Smooth muscle cell (in vitro differentiated cells): Measurements from ENCODE around the gene CDS2. TPM values are rescaled to one million over a fixed set of nuclear protein-coding genes. Genes with fewer than 3 reads are reported as not detected.

Source experiments
- DNase-seq: peaks from one replicate; lab custom pipeline; 2025; ENCODE audit not compliant: unreplicated experiment; lab: John Stamatoyannopoulos, UW
- H2AFZ ChIP-seq: fragments of 200-600 bp; sonication (generic); 2 replicates; pipeline ENCODE4 v1.6.0; 2016; ENCODE audit warnings: antibody characterized with exemption, low read depth, mild to moderate bottlenecking
- H3F3A ChIP-seq: fragments of 200-600 bp; sonication (generic); 2 replicates; pipeline ENCODE4 v1.6.0; 2017; ENCODE audit warnings: antibody characterized with exemption, low read depth
- H3K27ac ChIP-seq: fragments of 200-600 bp; sonication (generic); 2 replicates; pipeline ENCODE4 v1.5.1; 2016; ENCODE audit warnings: low read depth, mild to moderate bottlenecking
- H3K27me3 ChIP-seq: fragments of 200-600 bp; sonication (generic); 2 replicates; pipeline ENCODE4 v1.6.1; 2016; ENCODE audit warnings: low read depth, mild to moderate bottlenecking
- H3K36me3 ChIP-seq: fragments of 200-600 bp; sonication (generic); 2 replicates; pipeline ENCODE4 v1.5.1; 2016; ENCODE audit warnings: low read depth
- H3K4me1 ChIP-seq: fragments of 200-600 bp; sonication (generic); 2 replicates; pipeline ENCODE4 v1.5.1; 2016; ENCODE audit warnings: low read depth
- H3K4me2 ChIP-seq: fragments of 200-600 bp; sonication (generic); 2 replicates; pipeline ENCODE4 v1.6.0; 2016; ENCODE audit warnings: mild to moderate bottlenecking
- H3K4me3 ChIP-seq: fragments of 200-600 bp; sonication (generic); 2 replicates; pipeline ENCODE4 v1.5.1; 2016; ENCODE audit warnings: mild to moderate bottlenecking
- H3K79me2 ChIP-seq: fragments of 200-600 bp; sonication (generic); 2 replicates; pipeline ENCODE4 v1.6.0; 2016; ENCODE audit warnings: low read depth, mild to moderate bottlenecking
- H3K9ac ChIP-seq: fragments of 200-600 bp; sonication (generic); 2 replicates; pipeline ENCODE4 v1.6.0; 2016; ENCODE audit warnings: low read depth
- H3K9me3 ChIP-seq: fragments of 200-600 bp; sonication (generic); replicated peaks from 2 replicates; pipeline ENCODE4 v1.5.1; 2016; ENCODE audit warnings: low read depth
- H4K20me1 ChIP-seq: fragments of 200-600 bp; sonication (generic); 2 replicates; pipeline ENCODE4 v1.6.0; 2016; ENCODE audit warnings: low read depth
- WGBS: methylation state at CpG from one replicate; pipeline ENCODE4 v1.1.7; 2016; ENCODE audit warnings: low lambda C conversion rate; 5-methylcytosine and 5-hydroxymethylcytosine counted together
- polyA plus RNA-seq: library from polyadenylated mRNA; unstranded; fragments of >200 nt; fragmentation: Nextera tagmentation; extraction: Ambion mirVana; gene quantifications from 2 replicates; pipeline ENCODE4 v1.2.1, GENCODE V29; 2016
- total RNA-seq: library from RNA; depleted of rRNA; stranded (reverse); fragments of >200 nt; gene quantifications from 2 replicates; pipeline ENCODE4 v1.2.3, GENCODE V29; 2014
- TF ChIP-seq, protein P1 (sequence below): fragments of 200-600 bp; sonication (generic); IDR thresholded peaks from 2 replicates; pipeline ENCODE4 v1.5.1; 2017; ENCODE audit warnings: borderline replicate concordance, mild to moderate bottlenecking, antibody characterized with exemption; ENCODE audit not compliant: insufficient read depth, poor library complexity, severe bottlenecking

CDS2 gene
- total and polyA plus RNA-seq, 2 experiments from 2014 or later, result 24.9 to 25.9 TPM

DNA sequence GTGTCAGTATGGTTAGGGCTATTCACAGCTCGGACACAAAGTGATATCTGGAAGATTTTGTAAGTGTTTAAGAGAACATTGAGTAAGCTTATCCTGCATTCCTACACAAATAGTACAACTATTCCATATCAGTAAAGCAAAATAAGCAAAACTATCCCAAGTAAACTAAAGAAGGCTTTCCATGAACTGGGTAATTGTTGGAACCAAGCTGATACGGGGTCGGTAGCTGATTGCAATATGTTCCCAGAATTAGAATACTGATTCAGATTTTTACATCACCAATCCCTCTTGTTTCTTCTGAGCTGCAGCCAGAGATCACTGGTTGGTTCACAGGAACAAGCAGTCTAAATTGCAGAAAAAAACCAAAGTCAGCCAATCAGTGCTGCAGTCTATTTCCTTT is 54.1 kb downstream of the CDS2 start:
- Histone ChIP-seq H2AFZ (no peak overlapping the region), H3K27me3 (no peaks in the 10 kb centered on the region), H3K79me2 (no peaks in the 10 kb centered on the region), H3K9ac (no peak overlapping the region), H3K27ac (peak overlapping the region; percentile 11), H3K36me3 (no peaks in the 10 kb centered on the region), H3K9me3 (no peaks in the 10 kb centered on the region), H4K20me1 (no peaks in the 10 kb centered on the region), H3K4me1 (no peaks in the 10 kb centered on the region), H3K4me2 (no peak overlapping the region), H3K4me3 (no peak overlapping the region), H3F3A (no peaks in the 10 kb centered on the region)
- 67% methylated on average over 3 of the region's 3 CpGs for WGBS
- DNase-seq, result no peak
- TF ChIP-seq, protein P1, sequence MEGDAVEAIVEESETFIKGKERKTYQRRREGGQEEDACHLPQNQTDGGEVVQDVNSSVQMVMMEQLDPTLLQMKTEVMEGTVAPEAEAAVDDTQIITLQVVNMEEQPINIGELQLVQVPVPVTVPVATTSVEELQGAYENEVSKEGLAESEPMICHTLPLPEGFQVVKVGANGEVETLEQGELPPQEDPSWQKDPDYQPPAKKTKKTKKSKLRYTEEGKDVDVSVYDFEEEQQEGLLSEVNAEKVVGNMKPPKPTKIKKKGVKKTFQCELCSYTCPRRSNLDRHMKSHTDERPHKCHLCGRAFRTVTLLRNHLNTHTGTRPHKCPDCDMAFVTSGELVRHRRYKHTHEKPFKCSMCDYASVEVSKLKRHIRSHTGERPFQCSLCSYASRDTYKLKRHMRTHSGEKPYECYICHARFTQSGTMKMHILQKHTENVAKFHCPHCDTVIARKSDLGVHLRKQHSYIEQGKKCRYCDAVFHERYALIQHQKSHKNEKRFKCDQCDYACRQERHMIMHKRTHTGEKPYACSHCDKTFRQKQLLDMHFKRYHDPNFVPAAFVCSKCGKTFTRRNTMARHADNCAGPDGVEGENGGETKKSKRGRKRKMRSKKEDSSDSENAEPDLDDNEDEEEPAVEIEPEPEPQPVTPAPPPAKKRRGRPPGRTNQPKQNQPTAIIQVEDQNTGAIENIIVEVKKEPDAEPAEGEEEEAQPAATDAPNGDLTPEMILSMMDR, result no peak

- Histone ChIP-seq H4K20me1 (no peaks in the 10 kb centered on the region), H3K4me1 (no peaks in the 10 kb centered on the region), H3K9ac (no peak overlapping the region), H3K4me3 (no peak overlapping the region), H3K36me3 (no peaks in the 10 kb centered on the region), H2AFZ (no peak overlapping the region), H3K27ac (no peak overlapping the region), H3K27me3 (no peaks in the 10 kb centered on the region), H3F3A (no peaks in the 10 kb centered on the region), H3K9me3 (no peaks in the 10 kb centered on the region), H3K79me2 (no peaks in the 10 kb centered on the region), H3K4me2 (no peak overlapping the region)
- TF ChIP-seq, protein P1, result no peak
- whole genome bisulfite sequencing, result 96% methylated on average over 2 of the region's 2 CpGs
- DNase-seq, result no peak
These were observed 54.7 kb downstream of the CDS2 start for GRCh38 chr20:5181492-5181891.

DNA sequence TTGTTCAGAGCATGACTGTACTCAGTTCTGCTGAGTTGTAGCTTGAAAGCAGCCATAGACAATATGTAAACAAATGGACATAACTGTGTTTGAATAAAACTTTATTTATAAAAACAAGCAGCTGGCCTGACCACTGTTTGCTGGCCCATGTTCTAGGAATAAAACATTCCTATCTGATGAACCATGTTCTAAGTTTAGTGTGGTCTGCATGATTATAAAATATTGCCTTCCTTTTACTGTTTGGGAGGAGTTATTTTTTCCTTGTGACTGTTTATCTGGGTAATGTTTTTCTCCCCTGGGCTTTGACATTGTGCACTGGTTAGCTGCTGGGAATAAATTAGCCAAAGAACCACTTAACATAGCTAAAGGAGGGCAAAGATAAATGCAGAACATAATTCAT is 55.1 kb downstream of the CDS2 start:
- H3F3A ChIP-seq, result no peaks in the 10 kb centered on the region
- TF ChIP-seq, protein P1, result no peak
- no peak overlapping the region for H3K27ac ChIP-seq
- no peaks in the 10 kb centered on the region for H3K4me1 ChIP-seq
- H3K9ac ChIP-seq, result no peak overlapping the region
- no peak overlapping the region for H3K4me3 ChIP-seq
- no peaks in the 10 kb centered on the region for H3K9me3 ChIP-seq
- no peaks in the 10 kb centered on the region for H4K20me1 ChIP-seq
- no peaks in the 10 kb centered on the region for H3K36me3 ChIP-seq
- no peaks in the 10 kb centered on the region for H3K79me2 ChIP-seq
- H2AFZ ChIP-seq, result no peak overlapping the region
- no peak overlapping the region for H3K4me2 ChIP-seq
- no peaks in the 10 kb centered on the region for H3K27me3 ChIP-seq
- no peak for DNase-seq

DNA sequence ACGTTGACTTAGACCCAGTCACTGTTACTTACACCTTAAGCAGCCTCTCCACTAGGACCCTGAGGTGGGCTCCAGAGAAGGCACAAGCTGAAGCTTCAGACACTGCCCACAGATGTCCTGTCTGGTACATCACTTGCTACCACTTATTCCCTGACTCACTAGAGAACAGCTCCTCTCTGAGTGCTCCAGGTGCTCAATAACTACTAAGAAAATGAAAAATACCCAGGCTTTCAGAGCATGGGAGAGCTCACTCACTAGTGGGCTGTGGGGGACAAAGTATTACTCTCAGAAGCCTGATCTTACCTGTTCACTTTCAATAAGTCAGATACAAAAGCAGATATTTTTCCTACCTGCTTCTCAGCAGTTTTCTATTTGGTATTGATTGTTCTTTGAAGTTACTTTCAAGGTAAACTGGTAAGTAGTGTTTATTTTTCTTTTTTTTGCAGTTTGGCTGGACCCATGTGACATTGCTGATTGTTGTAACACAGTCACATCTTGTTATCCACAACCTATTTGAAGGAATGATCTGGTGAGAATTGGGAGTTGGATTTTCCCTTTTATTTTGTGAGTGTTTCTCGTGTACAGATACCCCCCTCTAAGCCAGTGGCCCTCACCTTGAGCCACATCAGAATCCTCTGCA is 55.9 kb downstream of the CDS2 start:
- H3K4me3 ChIP-seq, result no peak overlapping the region
- H3K36me3 ChIP-seq, result no peaks in the 10 kb centered on the region
- no peak overlapping the region for H3K27ac ChIP-seq
- H3K9ac ChIP-seq, result no peak overlapping the region
- H3K4me1 ChIP-seq, result no peaks in the 10 kb centered on the region
- H3F3A ChIP-seq, result no peaks in the 10 kb centered on the region
- no peak for DNase-seq
- no peak overlapping the region for H2AFZ ChIP-seq
- TF ChIP-seq, protein P1, result no peak
- no peaks in the 10 kb centered on the region for H3K79me2 ChIP-seq
- H4K20me1 ChIP-seq, result no peaks in the 10 kb centered on the region
- H3K9me3 ChIP-seq, result no peaks in the 10 kb centered on the region
- WGBS, result 69% methylated on average over 2 of the region's 2 CpGs
- no peak overlapping the region for H3K4me2 ChIP-seq
- no peaks in the 10 kb centered on the region for H3K27me3 ChIP-seq
